ENCODE results near the gene SLC4A9. TPM values are rescaled to one million over a fixed set of nuclear protein-coding genes. Genes with fewer than 3 reads are reported as not detected.
"Not testable (repeated sequence)": the region's sequence is repeated elsewhere in the genome, so short reads cannot be mapped to it uniquely, and the experiment has no call there.

SLC4A9 gene
- total RNA-seq, 1 donor from 2014 or later, result not detected

DNA sequence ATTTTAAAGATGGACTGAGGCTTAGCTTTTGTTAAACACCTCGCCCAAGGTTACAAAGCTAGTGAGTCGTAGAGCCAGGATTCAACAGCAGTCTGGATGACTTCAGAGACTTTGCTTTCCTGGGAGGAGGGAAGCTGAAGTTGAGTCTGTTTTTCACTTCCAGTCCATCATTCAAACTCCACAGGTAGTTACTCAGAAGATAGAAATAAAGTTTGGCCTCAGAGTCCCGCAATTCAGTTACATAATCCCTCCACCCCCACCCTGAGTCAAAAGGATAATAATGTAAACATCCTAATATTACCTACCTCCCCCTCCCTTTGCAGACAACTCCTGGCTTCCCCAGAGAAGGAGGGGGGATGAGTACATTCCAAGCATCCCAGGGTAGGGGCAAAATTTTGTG lies 21.7 kb upstream of the SLC4A9 start:
- no peak for DNase-seq

DNA sequence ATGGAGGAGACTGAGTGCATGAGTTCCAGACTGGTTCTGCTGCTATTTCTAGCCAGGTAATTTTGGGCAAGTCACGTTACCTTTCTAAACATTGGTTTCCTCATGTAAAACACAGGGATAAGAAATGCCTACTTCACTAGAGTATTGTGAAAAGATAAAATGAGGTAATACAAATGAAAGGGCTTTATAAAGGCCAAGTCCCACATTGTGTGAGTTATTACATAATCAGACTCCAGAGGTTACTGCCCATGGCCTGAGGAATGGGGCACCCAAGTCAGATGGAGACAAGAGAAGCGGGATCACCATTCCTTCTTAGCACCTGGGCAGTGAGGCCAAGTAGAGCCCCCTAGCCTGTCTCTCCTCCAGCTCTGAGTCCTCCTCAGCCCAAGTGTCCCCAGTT lies 21.1 kb upstream of the SLC4A9 start:
- DNase-seq, result no peak

DNA sequence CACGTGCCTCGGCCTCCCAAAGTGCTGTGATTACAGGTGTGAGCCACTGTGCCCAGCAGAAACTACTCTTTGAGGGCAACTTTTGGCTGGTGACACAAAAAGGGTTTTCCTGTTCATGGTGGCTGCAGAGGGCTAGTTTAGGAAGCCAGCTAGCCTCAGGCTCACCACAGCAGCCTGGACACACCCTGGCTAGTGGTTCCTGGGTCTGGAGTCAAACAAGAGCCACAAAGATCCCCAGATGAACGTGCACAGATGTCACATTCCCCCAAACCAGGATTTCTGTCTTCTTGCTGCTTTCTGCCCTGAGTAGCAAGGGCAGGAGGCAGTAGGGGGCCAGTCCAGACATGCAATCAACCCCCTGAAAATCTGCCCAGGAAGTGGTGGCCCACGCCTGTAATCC lies 20.4 kb upstream of the SLC4A9 start:
- DNase-seq, result no peak

DNA sequence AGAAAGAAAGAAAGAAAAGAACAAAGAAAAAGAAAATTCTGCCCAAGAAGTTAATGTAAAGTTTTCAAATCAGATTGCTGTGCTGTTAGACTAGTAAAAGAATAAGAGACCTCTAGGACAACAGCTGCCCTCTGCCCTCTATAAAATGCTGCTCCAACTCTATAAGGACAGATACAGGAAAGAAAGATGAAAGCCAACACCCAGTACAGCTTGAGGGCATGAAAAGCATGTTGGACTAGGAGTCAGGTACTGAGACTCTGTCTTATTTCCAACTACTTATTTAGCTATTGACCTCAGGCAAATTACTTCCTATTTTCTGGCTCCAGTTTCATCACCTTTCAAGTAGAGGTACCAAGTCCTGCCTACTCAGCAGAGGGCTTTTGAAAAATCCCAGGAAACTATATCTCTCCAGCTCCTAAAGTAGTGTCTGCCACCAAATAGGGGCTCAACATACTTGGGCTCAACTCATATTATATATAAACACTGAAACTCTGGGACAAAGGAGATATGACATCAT lies 19.3 kb upstream of the SLC4A9 start:
- DNase-seq, result no peak

DNA sequence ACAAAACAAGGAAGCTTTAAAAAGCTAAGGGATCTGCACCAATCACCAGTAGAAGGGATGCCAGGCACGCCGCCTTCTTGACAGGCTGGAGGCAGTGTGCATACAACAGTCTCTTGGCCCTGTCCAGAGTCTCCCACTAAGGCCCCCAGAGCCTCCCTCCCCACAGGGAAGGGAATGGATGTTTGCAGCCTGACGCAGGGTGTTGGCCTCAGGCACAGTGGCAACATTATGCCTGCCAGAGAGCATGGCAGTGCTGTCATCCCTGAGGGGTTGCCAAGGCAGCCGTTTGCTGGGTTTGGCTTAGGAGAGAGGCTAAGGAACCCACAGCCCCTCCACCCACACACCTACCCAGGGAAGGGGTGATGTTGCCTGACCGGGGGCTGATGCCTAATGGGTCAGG lies 18.4 kb upstream of the SLC4A9 start:
- no peak for DNase-seq

DNA sequence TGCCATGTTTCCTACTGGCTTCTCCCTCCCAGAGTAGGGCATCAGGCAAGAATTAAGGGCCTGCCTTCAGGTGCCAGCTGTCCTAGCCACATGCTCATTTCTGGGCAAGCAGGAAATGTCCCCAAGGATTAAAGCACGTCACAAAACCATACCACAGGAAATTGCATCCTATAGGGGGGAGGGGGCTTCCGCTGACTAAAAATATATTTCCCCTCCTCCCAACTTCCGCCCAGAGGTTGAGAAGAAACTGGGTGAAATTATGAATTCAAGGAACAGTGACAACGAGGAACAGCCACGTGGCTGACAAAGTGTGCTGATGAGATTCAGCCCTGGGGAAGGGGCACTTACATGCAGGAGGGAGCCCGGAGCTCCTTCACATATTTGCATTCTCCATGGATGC lies 17.7 kb upstream of the SLC4A9 start:
- peak; percentile 39 for DNase-seq

DNA sequence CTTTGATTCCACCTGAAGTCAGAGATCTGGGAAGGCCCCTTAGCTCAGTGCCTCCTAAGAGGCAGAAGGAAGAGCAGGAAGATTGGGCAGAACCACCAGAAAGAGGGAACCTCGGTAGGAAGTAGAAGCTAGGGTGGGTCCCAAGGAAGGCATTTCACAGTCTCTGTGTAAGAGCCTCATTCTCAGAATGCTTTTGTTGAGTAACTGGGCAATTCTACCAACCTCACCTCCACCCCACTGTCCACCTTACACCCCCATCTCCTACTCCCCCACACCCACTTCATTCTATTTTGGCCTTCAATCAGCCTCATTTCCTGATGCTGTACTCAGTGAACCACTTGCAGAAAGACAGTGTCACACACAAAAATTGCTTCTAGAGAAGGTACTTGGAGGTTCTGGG lies 17.1 kb upstream of the SLC4A9 start:
- DNase-seq, result no peak

DNA sequence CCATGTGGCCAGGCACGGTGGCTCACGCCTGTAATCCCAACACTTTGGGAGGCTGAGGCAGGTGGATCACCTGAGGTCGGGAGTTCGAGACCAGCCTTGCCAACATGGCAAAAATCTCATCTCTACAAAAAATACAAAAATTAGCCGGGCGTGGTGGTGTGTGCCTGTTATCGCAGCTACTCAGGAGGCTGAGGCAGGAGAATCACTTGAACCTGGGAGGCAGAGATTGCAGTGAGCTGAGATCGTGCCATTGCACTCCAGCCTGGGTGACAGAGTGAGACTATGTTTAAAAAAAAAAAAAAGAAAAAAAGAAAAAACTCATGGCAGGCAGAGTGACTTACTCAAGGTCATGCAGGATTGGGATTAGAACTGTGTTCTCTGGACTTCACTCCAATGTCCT lies 16.1 kb upstream of the SLC4A9 start:
- DNase-seq, result not testable (repeated sequence)

DNA sequence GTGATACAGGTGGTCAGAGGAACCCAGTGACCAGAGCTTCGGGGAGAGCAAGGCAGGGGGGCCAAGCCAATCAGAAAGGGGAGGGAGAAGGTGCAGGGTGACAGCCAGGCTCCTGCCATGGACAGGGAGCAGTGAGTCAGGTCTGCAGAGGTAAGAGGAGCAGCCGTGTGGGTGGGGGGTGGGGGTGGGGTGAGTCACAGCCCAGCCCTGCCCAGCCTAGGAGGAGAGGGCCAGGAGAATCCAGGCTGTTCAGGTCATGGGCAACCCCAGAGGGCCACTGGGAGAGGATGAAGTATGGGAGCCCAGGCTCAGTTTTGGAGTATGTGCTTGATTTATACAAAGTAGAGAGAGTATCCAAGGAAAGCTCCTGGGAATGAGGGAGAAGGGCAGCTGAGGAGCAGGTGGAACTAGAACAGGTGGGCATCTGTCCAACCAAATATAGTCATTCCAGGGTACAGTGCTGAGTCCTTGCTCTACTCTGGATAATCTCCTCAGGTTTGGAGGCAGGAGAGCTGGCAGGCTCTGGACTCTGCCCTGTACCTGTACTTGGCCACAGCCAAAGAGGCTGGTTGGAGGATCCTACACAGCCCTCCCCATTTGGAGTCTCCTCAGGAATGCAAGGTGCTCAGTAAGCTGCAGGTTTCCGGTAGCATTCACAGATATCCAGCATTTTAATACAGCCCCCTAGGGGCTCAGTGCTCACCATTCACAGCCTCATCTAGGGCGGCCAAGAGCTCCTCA lies 15.1 kb upstream of the SLC4A9 start:
- DNase-seq, result no peak

DNA sequence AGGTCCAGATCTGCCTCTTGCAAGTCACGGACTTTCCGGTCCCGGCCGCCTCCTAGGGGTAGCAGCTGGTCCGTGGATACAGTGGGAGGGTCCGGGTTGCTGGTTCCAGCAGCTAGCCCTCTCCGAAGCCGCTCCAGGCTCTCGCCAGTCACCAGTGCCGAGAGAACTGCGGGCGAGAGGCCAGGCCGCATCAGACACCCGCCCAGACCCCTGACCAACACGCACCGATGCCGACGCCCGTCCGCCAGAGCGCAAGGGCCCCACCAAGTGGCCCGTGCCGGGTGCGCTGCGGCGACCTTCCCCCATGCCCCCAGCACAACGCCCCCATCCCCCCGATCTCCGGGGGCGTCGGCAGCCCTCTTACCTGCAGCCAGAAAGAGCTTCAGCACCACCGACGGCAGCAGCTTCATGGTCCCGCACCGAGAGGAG lies 14.1 kb upstream of the SLC4A9 start:
- DNase-seq, result no peak

DNA sequence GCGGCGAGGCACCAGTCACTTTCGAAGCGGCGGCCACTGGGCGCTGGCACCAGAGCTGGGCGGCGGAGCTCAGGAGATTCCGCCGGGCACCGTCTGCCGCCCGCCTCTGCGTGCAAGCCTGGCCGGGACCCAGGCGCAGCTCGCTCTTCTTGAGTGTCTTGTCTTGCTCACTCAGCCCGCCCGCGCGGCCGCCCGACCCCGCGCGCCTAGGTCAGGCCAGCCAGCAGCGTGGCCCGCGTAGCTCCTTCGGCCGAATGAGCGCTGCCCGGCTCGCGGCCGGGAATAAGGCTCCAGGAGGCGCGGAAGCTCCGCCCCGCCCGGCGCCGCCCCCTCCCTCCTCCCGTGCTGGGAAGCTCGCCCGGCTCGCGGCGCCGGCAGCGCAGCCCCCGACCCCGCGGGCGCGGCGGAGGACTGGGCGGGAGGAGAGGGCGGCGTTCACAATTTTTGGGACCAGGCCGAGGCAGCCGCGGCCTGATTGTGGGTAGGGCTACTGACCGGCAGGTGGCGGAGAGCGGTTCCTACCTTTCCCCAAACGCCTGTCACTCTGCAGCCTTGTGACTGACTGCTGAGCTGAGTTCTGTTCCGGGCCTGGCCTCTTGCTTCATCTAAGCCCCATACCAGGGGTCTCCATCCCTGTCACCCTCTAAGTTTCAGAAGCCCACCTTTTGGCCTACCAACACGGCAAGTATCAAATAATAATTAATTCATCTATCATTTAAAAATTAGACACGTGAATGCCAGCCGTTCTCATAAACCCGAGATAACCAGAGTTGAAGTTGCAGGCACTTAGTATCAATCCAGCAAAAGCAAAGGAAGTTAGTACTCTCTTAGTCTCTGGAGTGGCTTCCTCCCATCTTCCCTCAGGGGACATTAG lies 13.4 kb upstream of the SLC4A9 start, which contains the start of gene HBEGF:
Gene HBEGF (minus strand): TSS at position 256 of the 874 bp plus-strand sequence. CDS start 275 bp downstream, outside the sequence.
- peak; percentile 15 for DNase-seq

DNA sequence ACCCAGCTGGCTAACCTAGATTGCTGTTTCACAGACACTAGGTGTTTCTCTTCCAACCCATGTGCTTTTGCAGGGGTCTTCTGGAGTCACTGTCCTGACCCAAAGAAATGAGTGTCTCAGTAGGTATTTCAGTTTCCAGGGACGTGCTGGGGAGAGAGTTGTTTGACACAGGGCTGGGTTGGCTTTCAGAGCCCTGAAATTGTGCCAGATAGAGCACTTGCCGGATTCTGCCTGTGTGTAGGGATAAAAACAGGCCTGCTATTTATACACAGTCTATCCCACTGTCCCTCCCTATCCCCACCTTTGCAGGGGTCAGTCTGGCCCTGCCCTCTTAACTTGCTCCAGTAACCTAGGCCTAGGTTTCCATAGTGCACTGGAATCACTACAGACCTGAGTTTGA lies 12.6 kb upstream of the SLC4A9 start:
- no peak for DNase-seq

DNA sequence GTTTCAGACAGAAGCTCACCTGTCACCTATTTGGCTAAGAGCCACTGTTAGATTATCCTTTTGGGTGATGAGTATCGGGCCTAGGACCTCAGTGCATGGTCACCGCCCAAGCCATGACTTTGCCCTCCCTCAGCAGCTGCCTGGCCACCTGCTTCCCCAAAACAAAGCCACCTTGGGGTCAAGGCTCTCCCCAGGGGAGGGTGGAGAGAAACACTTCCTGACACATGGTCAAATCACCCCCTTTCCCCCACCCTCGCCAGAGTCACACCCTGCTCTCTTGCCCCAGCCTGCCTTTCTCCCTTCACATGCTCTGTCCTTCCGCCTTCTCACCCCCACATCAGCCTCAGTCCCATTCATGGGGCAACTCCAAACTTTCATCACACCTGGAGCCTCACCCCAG lies 11.9 kb upstream of the SLC4A9 start:
- no peak for DNase-seq

DNA sequence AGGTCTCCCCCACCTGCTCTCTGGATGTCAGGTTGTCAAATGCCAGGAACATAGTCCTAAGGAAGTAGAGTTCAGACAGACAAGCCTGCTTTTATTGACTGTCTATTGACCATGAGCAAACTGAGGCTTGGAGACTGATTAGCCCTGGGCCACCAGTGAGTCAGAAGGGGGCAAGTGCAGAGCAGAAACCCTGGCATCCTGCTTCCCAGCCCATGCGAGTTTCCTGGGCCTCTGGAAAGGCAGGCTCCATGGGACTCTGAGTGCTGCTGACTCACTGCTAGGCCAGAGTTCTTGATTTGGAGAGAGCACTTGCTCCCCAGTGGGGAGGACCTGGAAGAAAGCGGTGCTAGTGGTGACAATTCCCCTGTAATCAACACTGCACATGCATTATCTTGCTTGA lies 10.8 kb upstream of the SLC4A9 start:
- DNase-seq, result no peak

DNA sequence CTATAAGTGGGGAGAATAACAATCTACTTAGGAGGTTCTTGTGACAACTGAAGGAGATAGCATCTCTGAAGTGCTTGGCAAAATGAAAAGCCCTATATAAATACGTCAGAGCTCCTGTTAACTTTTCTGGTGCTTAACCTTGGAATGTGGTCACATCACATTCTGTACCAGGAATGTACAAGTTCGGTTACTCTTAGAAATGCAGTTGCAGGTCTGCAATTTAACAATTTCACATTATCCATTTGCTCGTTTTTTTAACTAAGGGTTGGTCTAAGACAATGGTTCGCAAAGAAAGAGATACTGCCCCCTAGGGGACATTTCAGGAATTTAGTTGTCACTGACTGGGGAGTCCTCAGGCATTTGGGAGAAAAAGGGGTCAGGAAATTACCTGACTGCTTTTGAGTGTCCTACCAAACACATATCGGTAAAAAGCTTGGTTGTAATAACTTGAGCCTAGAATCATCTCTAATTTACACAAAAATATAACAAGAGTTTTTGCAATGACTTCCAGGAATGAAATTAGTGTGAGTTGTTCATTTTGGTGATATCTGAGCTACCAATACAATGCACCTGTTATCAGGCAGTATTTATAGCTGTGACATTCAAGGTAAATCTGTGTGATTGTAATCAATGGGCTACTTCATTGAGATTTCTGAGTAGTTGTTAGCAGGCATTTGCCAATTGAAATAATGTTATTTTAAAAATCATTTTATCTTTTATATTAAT lies 8.2 kb upstream of the SLC4A9 start:
- DNase-seq, result peak; percentile 35

DNA sequence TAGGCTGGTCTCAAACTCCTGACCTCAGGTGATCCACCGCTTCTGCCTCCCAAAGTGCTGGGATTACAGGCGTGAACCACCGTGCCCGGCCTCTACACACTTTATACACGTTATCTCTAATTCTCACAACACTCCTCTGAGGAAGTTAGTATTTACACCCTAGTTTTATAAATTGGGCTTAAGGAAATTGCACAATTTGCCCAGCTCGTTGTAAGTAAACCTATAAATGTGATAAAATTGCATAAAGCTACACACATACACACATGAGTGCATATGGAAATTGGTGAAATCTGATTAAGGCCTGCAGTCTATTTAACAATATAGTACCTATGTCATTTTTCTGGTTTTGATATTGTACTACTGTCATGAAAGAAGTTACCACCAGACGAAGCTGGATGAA lies 4.4 kb upstream of the SLC4A9 start:
- DNase-seq, result no peak

DNA sequence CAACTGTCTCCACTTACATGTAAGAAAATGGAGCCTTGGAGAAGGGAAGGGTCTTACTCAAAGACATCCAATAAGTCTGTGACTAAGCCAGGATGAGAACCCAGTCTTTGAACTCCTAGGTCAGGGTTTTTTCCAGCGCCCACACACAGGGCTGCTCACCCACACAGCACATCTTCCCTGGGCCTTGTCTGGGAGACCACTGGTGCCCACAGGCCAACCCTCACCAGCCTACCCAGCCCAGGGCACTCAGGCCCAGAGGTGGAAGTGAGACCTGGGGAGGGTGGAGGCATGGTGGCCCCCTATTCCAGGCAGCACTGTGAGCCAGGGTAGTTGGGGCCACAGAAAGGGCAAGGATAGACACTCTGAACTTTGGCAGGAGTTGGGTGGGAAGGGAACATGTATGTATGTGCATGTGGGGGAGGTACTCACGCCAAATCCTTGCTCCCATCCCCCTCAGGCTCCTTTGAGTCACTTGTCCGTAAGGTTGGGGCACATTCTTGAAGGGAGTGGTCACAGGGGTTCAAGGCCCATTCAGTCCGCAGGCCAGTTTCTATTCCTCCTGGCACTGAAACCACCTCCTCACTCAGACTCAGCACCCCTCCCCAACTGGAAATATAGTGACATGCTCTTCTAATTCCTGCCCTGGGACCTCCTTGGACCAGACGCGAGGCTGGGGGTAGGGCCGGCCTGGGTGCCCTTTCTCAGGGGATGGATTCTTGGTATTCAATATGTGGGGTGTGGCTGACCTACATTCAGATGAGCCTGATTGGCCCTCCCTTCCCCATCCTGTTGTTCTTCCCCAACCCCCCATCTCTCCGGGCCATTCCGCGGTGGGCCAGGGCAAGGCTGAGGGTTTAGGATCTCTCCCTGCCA lies 2.9 kb upstream of the SLC4A9 start:
- DNase-seq, result no peak

DNA sequence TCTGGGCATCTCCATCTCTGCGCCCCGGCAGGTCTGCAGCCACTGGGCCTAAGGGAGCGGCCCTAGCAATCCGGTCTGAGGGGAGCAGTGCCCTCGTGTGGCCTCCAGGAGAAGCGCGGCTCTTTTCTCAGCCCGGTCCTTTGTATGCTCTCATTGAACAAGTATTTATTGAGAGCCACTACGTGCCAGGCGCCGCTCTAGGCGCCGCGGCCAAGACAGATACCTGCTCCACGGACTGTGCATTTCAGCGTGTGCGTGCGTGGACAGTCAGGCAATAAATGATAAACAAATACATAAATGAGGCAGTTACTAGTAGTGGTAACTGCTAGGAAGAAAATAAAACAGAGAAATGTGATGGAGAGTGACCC lies 2.3 kb upstream of the SLC4A9 start:
- DNase-seq, result peak; percentile 70

DNA sequence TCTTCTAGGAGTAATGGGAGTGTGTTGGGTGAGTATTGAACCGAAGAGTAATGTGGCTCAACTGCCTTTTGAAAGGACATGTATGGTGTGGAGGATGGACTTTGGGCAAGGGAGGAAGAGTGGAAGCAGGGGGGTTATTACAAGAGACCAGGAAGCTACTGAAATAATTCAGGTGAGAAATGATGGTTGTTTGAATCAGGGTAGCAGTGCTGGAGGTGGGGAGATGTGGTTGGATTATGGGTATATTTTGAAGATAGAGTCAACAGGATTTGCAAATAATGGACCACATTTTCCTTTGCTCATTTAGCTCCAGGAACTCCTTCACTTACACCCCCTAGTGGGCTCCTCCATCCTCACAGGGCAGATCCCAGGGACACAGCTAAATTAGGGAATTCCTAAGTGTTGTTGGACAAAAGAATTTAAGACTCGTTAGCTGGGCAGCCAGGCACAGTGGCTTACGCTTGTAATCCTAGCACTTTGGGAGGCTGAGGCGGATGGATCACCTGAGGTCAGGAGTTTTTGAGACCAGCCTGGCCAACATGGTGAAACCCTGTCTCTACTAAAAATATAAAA lies 1.2 kb upstream of the SLC4A9 start:
- DNase-seq, result no peak

DNA sequence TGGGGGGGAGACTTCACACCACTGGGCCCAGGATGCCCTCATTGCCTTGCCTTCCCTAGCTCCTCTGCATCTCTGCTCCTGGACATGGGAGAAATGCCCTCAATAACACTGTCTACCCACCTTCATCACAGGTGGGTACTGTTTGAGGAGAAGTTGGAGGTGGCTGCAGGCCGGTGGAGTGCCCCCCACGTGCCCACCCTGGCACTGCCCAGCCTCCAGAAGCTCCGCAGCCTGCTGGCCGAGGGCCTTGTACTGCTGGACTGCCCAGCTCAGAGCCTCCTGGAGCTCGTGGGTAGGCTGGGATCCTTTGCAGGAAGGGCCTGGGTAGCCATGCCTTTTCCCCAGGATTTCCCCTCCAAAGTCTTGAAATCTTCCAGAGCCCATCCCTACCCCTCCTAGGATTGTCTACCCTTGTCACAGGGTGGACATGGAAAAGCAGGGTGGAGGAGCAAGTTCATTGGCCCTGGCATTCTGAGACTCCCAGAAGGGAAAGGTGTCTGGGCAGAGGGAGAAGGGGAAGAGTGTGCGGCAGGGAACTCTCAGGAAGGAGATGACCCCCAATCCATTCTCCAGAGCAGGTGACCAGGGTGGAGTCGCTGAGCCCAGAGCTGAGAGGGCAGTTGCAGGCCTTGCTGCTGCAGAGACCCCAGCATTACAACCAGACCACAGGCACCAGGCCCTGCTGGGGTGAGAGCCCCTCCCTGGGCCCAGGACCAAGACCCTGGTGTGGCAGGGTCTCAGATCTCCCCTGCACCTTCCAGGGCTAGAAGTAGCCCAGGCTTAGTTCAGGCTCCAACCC lies 886 bp downstream of the SLC4A9 start:
- no peak for DNase-seq

Data from skin of body (tissue), 2 donors.